Endothelial cell of umbilical vein (primary cell): ENCODE results near the gene CCDC54.

Experiments used
- CTCF ChIP-seq, 2 donors: IDR thresholded peaks; 1 replicate in 1 of 2; 2 replicates in 1 of 2; pipeline ENCODE4 v1.5.1; 2011; ENCODE audit warnings: low read length in 2 of 2, mild to moderate bottlenecking in 2 of 2, moderate library complexity in 2 of 2, control low read depth in 1 of 2, inconsistent platforms in 1 of 2, low read depth in 1 of 2; ENCODE audit not compliant: insufficient read depth in 1 of 2; ENCODE audit errors: extremely low read depth in 1 of 2
- EZH2 ChIP-seq: IDR thresholded peaks from 2 replicates; pipeline ENCODE4 v1.6.1; 2012; ENCODE audit warnings: borderline replicate concordance, low read depth, mild to moderate bottlenecking, moderate library complexity, low read length, inconsistent platforms; ENCODE audit not compliant: severe bottlenecking
- FOS ChIP-seq: IDR thresholded peaks from 2 replicates; pipeline ENCODE4 v1.6.1; 2011; ENCODE audit warnings: mild to moderate bottlenecking, low read length, moderate library complexity, borderline replicate concordance; ENCODE audit not compliant: insufficient read depth
- GATA2 ChIP-seq: IDR thresholded peaks from 2 replicates; pipeline ENCODE4 v1.7.0; 2011; ENCODE audit warnings: low read depth, mild to moderate bottlenecking, moderate library complexity, mixed read lengths, low read length; ENCODE audit not compliant: insufficient read length, insufficient read depth
- MAX ChIP-seq: IDR thresholded peaks from 2 replicates; pipeline ENCODE4 v1.6.1; 2011; ENCODE audit not compliant: insufficient read depth, insufficient read length
- POLR2A ChIP-seq: IDR thresholded peaks from 2 replicates; pipeline ENCODE4 v1.6.1; 2012; ENCODE audit warnings: low read depth, mild to moderate bottlenecking, control low read depth, low read length
- POLR2AphosphoS5 ChIP-seq: IDR thresholded peaks from 2 replicates; pipeline ENCODE4 v1.6.1; 2012; ENCODE audit warnings: low read depth, mild to moderate bottlenecking, control low read depth, low read length, moderate library complexity; ENCODE audit not compliant: insufficient read depth

DNA sequence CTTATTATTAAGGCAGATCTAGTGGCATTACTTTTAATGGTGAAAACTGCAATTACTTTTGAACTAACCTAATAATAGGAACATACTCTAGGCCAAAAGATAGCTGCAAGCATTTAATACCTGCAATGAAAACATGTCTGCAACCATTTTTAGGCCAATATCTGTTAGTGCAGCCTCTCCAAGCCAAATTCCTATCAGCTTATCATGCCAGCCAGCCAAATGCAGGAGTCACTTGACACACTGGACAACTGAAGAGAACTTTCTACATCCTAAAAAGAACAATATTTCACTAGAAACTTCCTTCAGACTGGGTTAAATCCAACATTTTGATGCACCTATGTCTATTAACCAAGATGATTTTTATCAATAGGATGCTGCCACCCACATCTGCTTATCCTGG is 33.8 kb downstream of the CCDC54 start:
- TF ChIP-seq POLR2A (no peak), CTCF (IDR thresholded peaks at IDR 0.05; ENCODE audit: extremely low read depth in 1 of 2, insufficient read depth in 1 of 2, low read depth in 1 of 2, low read length in 2 of 2) (no peak), FOS (no peak), POLR2AphosphoS5 (no peak), EZH2 (no peak), GATA2 (no peak), MAX (no peak)
